Tibial nerve (tissue), 4 donors: ENCODE data around the gene CCL24.

Experiments
- EP300 ChIP-seq, 2 donors: sonication (generic); formaldehyde crosslinking; IDR thresholded peaks; one replicate each; pipeline ENCODE4 v1.6.1; 2017; ENCODE audit warnings: antibody characterized with exemption in 2 of 2, mild to moderate bottlenecking in 1 of 2
- POLR2A ChIP-seq, 2 donors: fragments of 450-650 bp; IDR thresholded peaks; one replicate each; pipeline ENCODE4 v1.6.1; 2017; ENCODE audit warnings: antibody characterized with exemption in 2 of 2, mild to moderate bottlenecking in 2 of 2, moderate library complexity in 2 of 2
- TF ChIP-seq, protein P1 (sequence below), 5 experiments: fragments of 200-600 bp in 3 of 5; fragments of 450-650 bp in 2 of 5; sonication (generic) in 3 of 5; IDR thresholded peaks; one replicate each; pipeline ENCODE4 v1.5.1; 2016 to 2019; ENCODE audit warnings: antibody characterized with exemption in 5 of 5, mild to moderate bottlenecking in 3 of 5, moderate library complexity in 2 of 5

DNA sequence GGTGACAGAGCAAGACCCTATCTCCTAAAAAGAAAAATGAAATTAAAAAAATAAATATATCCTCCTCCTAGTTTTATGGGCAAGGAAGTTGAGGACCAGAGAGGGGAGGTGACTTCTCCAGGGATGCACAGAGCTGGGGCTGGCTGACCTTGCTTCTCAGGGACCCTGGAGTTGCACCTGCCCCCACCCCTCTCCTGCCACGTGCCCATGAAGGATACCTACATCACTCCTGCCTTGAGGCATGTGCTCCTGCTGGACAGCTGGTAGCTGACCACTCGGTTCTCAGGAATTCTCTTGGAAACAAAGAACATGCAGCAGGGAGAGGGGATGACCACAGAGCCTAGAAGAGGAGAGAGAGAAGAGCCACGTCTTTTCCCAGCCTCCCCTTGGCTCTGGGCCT lies 522 bp downstream of the CCL24 start:
- TF ChIP-seq, protein P1, sequence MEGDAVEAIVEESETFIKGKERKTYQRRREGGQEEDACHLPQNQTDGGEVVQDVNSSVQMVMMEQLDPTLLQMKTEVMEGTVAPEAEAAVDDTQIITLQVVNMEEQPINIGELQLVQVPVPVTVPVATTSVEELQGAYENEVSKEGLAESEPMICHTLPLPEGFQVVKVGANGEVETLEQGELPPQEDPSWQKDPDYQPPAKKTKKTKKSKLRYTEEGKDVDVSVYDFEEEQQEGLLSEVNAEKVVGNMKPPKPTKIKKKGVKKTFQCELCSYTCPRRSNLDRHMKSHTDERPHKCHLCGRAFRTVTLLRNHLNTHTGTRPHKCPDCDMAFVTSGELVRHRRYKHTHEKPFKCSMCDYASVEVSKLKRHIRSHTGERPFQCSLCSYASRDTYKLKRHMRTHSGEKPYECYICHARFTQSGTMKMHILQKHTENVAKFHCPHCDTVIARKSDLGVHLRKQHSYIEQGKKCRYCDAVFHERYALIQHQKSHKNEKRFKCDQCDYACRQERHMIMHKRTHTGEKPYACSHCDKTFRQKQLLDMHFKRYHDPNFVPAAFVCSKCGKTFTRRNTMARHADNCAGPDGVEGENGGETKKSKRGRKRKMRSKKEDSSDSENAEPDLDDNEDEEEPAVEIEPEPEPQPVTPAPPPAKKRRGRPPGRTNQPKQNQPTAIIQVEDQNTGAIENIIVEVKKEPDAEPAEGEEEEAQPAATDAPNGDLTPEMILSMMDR (IDR thresholded peaks at IDR 0.05) = no peak
- no peak for TF ChIP-seq POLR2A (IDR thresholded peaks at IDR 0.05)
- TF ChIP-seq EP300 (IDR thresholded peaks at IDR 0.05) = no peak
